Esophagus squamous epithelium (tissue), 5 donors: Measurements from ENCODE around the gene SIGLEC7. TPM values are rescaled to one million over a fixed set of nuclear protein-coding genes. Genes with fewer than 3 reads are reported as not detected.

Experiments
- DNase-seq: peaks from one replicate; lab custom pipeline; 2025; lab: John Stamatoyannopoulos, UW
- H3K27ac ChIP-seq, 4 donors: fragments of 200-600 bp; sonication (generic); one replicate each; pipeline ENCODE4 v1.5.1; 2016 to 2019; ENCODE audit warnings: mild to moderate bottlenecking in 1 of 4
- H3K27me3 ChIP-seq, 4 donors: fragments of 200-600 bp; sonication (generic); 1 replicate in 3 of 4; 2 replicates in 1 of 4; pipeline versions ENCODE4 v1.5.1 to v1.6.0; 2017 to 2021; ENCODE audit warnings: antibody characterized with exemption in 1 of 4
- H3K36me3 ChIP-seq, 3 donors: fragments of 200-600 bp; sonication (generic); one replicate each; pipeline ENCODE4 v1.5.1; 2016 to 2019
- H3K4me1 ChIP-seq, 3 donors: fragments of 200-600 bp; sonication (generic); one replicate each; pipeline ENCODE4 v1.5.1; 2017 to 2019
- H3K4me3 ChIP-seq, 4 donors: fragments of 200-600 bp; sonication (generic); 1 replicate in 3 of 4; 2 replicates in 1 of 4; pipeline ENCODE4 v1.5.1; 2016 to 2019; ENCODE audit warnings: mild to moderate bottlenecking in 2 of 4, moderate library complexity in 1 of 4
- H3K9me3 ChIP-seq, 3 donors: fragments of 200-600 bp; sonication (generic); one replicate each; pipeline ENCODE4 v1.5.1; 2016 to 2019
- CTCF ChIP-seq, 6 experiments: fragments of 450-650 bp in 4 of 6; fragments of 200-600 bp in 2 of 6; sonication (generic) in 2 of 6; IDR thresholded peaks; one replicate each; pipeline ENCODE4 v1.5.1; 2016 to 2019; ENCODE audit warnings: antibody characterized with exemption in 6 of 6, mild to moderate bottlenecking in 4 of 6, moderate library complexity in 4 of 6
- POLR2A ChIP-seq, 4 donors: fragments of 450-650 bp; IDR thresholded peaks; one replicate each; pipeline ENCODE4 v1.6.1; 2017; ENCODE audit warnings: antibody characterized with exemption in 4 of 4, mild to moderate bottlenecking in 4 of 4, moderate library complexity in 3 of 4
- WGBS, 2 donors: methylation state at CpG; one replicate each; pipeline ENCODE4 v1.1.5; 2018; 5-methylcytosine and 5-hydroxymethylcytosine counted together
- intact Hi-C: fragments of 100-400 bp; cut with DNase I; formaldehyde crosslinking; loops from one replicate; pipeline ENCODE4 v1.15.0; 2022
- total RNA-seq, 4 donors: library from RNA; depleted of rRNA; stranded (reverse); fragments of >200 nt; gene quantifications; one replicate each; pipeline ENCODE4 v1.1.0, GENCODE V29; 2016
- donor health status: DM: yes; HTN: yes; CAD: no.

Gene SIGLEC7
- total RNA-seq, 4 donors from 2014 or later = 0.13 to 3.8 (median 0.32) TPM; not detected in 1

DNA sequence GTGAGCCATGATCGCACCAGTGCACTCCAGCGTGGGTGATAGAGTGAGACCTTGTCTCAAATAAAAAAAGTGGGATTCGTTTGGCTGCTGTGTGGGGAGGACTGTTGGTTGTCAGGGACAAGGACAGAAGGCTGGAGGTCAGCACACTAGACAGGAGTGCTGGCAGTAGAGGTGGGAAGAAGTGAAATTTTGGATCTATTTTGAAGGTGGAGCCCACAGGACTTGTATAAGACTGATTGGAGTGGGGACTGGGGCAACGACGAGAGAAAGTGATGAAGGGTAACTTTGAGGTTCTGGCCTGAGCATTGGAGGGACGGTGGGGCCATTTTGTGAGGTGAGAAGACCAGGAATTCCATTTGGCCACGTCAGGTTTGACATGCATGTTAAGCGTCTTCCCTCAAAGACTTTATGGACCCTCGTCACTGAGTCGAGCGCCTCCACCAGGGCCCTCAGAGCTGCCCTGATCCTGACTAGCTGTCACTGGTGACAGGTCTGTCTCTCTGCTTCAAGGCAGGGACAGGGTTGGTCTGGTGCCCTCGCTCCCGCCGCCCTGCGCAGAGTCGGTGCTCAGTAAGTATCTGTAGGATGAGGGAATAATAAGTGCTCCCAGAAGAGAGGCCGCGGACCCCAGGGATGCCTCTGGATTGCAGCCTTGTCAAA, 34.6 kb upstream of the SIGLEC7 start:
- H3K4me1 ChIP-seq = peaks cover 18 to 58% (median 22%) of the 10 kb centered on the region in 3 donors
- H3K36me3 ChIP-seq = peaks cover 5 to 29% (median 5%) of the 10 kb centered on the region in 3 donors
- no peaks in the 10 kb centered on the region for H3K9me3 ChIP-seq
- H3K27ac ChIP-seq = peak overlapping the region; percentile 68 to 88 (median 86)
- no peak for DNase-seq
- 20 to 23% methylated on average over 13 to 17 of the region's 18 CpGs for WGBS, 2 donors
- intact Hi-C loops = no loop called here
- TF ChIP-seq POLR2A (IDR thresholded peaks at IDR 0.05) (no peak), CTCF (IDR thresholded peaks at IDR 0.05) (no peak)
- peaks cover 0 to 6% (median 0%) of the 10 kb centered on the region in 4 donors for H3K27me3 ChIP-seq
- peak overlapping the region; percentile 73 to 87 (median 82) for H3K4me3 ChIP-seq

GRCh38 chr19:51108066-51108804, 33.9 kb upstream of the SIGLEC7 start, which contains the start of gene CTU1:
Gene CTU1, minus strand, starts transcription at chr19:51108409. Its CDS starts 3,840 bp downstream, at chr19:51104569.
- peak; percentile 95 for DNase-seq
- Histone ChIP-seq H3K4me1 (peaks cover 18 to 52% (median 22%) of the 10 kb centered on the region in 3 donors), H3K9me3 (no peaks in the 10 kb centered on the region), H3K4me3 (peak within 1 kb of the TSS; percentile 73 to 87 (median 82)), H3K27ac (peak within 1 kb of the TSS; percentile 68 to 88 (median 86)), H3K36me3 (peaks cover 5 to 22% (median 5%) of the 10 kb centered on the region in 3 donors), H3K27me3 (peaks cover 0 to 8% (median 0%) of the 10 kb centered on the region in 4 donors)
- 2% methylated on average over 18 to 22 of the region's 43 CpGs for WGBS, 2 donors
- intact Hi-C loops = no loop called here
- TF ChIP-seq CTCF (IDR thresholded peaks at IDR 0.05) (peak in 1 of 6 experiments; percentile 37), POLR2A (IDR thresholded peaks at IDR 0.05) (peak in 3 of 4 donors; percentile 26 to 76 (median 58))

GRCh38 chr19:51108805-51109146, 33.3 kb upstream of the SIGLEC7 start:
- Histone ChIP-seq H3K4me3 (peak overlapping the region; percentile 73 to 87 (median 82)), H3K27ac (peak overlapping the region; percentile 68 to 88 (median 86)), H3K27me3 (peaks cover 0 to 8% (median 0%) of the 10 kb centered on the region in 4 donors), H3K4me1 (peaks cover 18 to 47% (median 22%) of the 10 kb centered on the region in 3 donors), H3K36me3 (peaks cover 3 to 17% (median 3%) of the 10 kb centered on the region in 3 donors), H3K9me3 (no peaks in the 10 kb centered on the region)
- WGBS, 2 donors = 3% methylated on average over 13 to 15 of the region's 15 CpGs
- DNase-seq = no peak
- peak in 2 of 6 experiments; percentile 15 to 38 for TF ChIP-seq CTCF (IDR thresholded peaks at IDR 0.05)
- TF ChIP-seq POLR2A (IDR thresholded peaks at IDR 0.05) = no peak
- intact Hi-C loops = no loop called here

DNA sequence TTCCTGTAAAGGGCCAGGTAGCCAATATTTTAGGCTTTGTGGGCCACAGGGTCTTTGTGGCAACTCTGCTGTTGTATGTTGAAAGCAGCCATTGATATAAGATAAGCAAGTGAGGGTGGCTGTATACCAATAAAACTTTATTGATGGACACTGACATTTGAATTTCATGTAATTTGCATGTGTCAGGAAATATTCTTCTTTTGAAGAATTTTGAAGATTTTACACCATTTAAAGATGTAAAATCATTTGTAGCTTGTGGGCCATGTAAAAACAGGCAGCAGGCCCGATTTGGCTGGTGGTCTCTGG, 31.5 kb upstream of the SIGLEC7 start:
- intact Hi-C loops = no loop called here
- Histone ChIP-seq H3K27me3 (peaks cover 0 to 8% (median 0%) of the 10 kb centered on the region in 4 donors), H3K9me3 (no peaks in the 10 kb centered on the region), H3K27ac (peak overlapping the region in 1 of 4 donors; percentile 85), H3K4me3 (no peak overlapping the region), H3K36me3 (no peaks in the 10 kb centered on the region), H3K4me1 (peaks cover 18 to 44% (median 22%) of the 10 kb centered on the region in 3 donors)
- no peak for DNase-seq
- WGBS, 2 donors = 62 to 82% methylated on average over 1 of the region's 1 CpG
- TF ChIP-seq POLR2A (IDR thresholded peaks at IDR 0.05) (no peak), CTCF (IDR thresholded peaks at IDR 0.05) (no peak)

DNA sequence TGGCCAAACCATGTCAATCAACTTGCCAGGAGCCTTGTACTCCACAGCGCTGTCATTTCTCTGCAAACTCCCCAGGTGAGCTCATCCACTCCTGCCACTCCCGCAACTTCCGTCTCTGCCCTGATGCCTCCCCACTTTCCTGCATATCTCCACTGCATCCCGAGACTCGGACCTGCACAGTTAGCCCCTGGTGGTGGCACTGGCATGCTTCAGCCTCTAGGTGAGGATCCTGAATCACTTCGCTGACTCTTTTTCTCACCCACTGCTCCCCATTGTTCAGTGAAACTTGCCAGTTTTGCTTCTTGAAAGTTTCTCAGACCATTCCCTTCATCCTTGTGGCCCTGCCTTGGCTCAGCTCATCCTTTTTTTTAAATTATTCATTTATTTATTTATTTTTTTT, 30.5 kb upstream of the SIGLEC7 start:
- TF ChIP-seq CTCF (IDR thresholded peaks at IDR 0.05) (peak in 2 of 6 experiments; percentile 22 to 57), POLR2A (IDR thresholded peaks at IDR 0.05) (no peak)
- intact Hi-C loops = no loop called here
- no peak for DNase-seq
- Histone ChIP-seq H3K27ac (peak overlapping the region in 1 of 4 donors; percentile 85), H3K9me3 (no peaks in the 10 kb centered on the region), H3K27me3 (peaks cover 0 to 16% (median 0%) of the 10 kb centered on the region in 4 donors), H3K36me3 (no peaks in the 10 kb centered on the region), H3K4me3 (no peak overlapping the region), H3K4me1 (peaks cover 18 to 39% (median 22%) of the 10 kb centered on the region in 3 donors)
- 33 to 47% methylated on average over 6 of the region's 6 CpGs for WGBS, 2 donors
